GM10248 (cell line): Measurements from ENCODE around the gene TRPT1.
A peak's percentile ranks its signal among the peaks of the same experiment; 100 is the strongest.

Experiments used
- CTCF ChIA-PET: fragments of 300-600 bp; sonication (Branson Sonifier 250); formaldehyde crosslinking; extraction: SDS; loops from one replicate; lab custom pipeline; 2021; ENCODE audit warnings: antibody characterized with exemption; lab: Yijun Ruan, JAX
- POLR2A ChIA-PET: fragments of 350-650 bp; sonication (Branson Sonifier 250); formaldehyde crosslinking; extraction: SDS; loops from one replicate; lab custom pipeline; 2020; ENCODE audit warnings: antibody characterized with exemption; lab: Yijun Ruan, JAX
- DNase-seq: peaks from one replicate; pipeline ENCODE4 v3.0.0; 2012; ENCODE audit errors: extremely low spot score
- CTCF ChIP-seq: IDR thresholded peaks from 2 replicates; pipeline ENCODE4 v1.5.1; 2012; ENCODE audit warnings: mild to moderate bottlenecking, low read depth; ENCODE audit errors: extremely low read depth, missing control alignments, control extremely low read depth

The TRPT1 gene

GRCh38 chr11:64208796-64209562 is 17.0 kb downstream of the TRPT1 start:
- ChIA-PET POLR2A (interaction anchor here (2.0 to 4.7 kb wide), 2 partner anchors 24 to 60 kb away, joined by 5 to 36 read pairs; partner anchors contain the start of gene STIP1), CTCF (interaction anchor here (14.6 to 16.7 kb wide), 2 partner anchors 20 to 94 kb away, joined by 219 to 368 read pairs; partner anchors contain the start of genes CATSPERZ, DNAJC4, ESRRA and FKBP2)
- no peak for DNase-seq
- TF ChIP-seq CTCF = no peak

GRCh38 chr11:64208086-64208795 is 17.7 kb downstream of the TRPT1 start:
- CTCF ChIA-PET = interaction anchor here (1.2 to 16.7 kb wide), 3 partner anchors 21 to 95 kb away, joined by 4 to 368 read pairs (median 219); partner anchors contain the start of genes CATSPERZ, DNAJC4, ESRRA and FKBP2
- POLR2A ChIA-PET = interaction anchor here (0.6 to 4.7 kb wide), 8 partner anchors 9 to 97 kb away, joined by 4 to 36 read pairs (median 7); partner anchors contain the start of genes FKBP2, NUDT22, STIP1 and TRPT1

GRCh38 chr11:64207256-64208085 is 18.5 kb downstream of the TRPT1 start:
- DNase-seq = peak; percentile 91
- CTCF ChIA-PET = interaction anchor here (1.2 to 16.7 kb wide), 7 partner anchors 16 to 207 kb away, joined by 4 to 368 read pairs (median 24); partner anchors contain the start of genes CATSPERZ, DNAJC4, ESRRA and FKBP2
- POLR2A ChIA-PET = interaction anchor here (0.6 to 4.7 kb wide), 10 partner anchors 10 to 97 kb away, joined by 4 to 36 read pairs (median 8); partner anchors contain the start of genes FKBP2, NUDT22, STIP1 and TRPT1
- no peak for TF ChIP-seq CTCF

More at GRCh38 chr11:64208086-64208795, 17.7 kb downstream of the TRPT1 start:
- DNase-seq = no peak
- TF ChIP-seq CTCF = no peak

- DNase-seq = peak; percentile 70
- CTCF ChIA-PET = interaction anchor here (1.2 to 16.7 kb wide), 12 partner anchors 11 to 206 kb away, joined by 3 to 368 read pairs (median 24); partner anchors contain the start of genes CATSPERZ, DNAJC4, ESRRA and FKBP2
- no peak for TF ChIP-seq CTCF
- POLR2A ChIA-PET = interaction anchor here (1.6 to 4.7 kb wide), 7 partner anchors 10 to 98 kb away, joined by 8 to 36 read pairs (median 10); partner anchors contain the start of genes FKBP2, NUDT22, STIP1 and TRPT1
Observed at GRCh38 chr11:64206457-64207255, 19.3 kb downstream of the TRPT1 start, which contains the start of gene FERMT3. Gene FERMT3 (plus strand): TSS chr11:64206721. CDS start chr11:64207365, 644 bp downstream.

GRCh38 chr11:64204464-64204989 is 21.5 kb downstream of the TRPT1 start:
- ChIA-PET POLR2A (interaction anchor here (0.5 to 4.7 kb wide), 9 partner anchors 13 to 1373 kb away, joined by 3 to 36 read pairs (median 6); partner anchors contain the start of genes FKBP2, NUDT22, STIP1 and STX5), CTCF (interaction anchor here (0.6 to 16.7 kb wide), 26 partner anchors 9 to 204 kb away, joined by 3 to 368 read pairs (median 6); partner anchors contain the start of genes BAD, CATSPERZ, DNAJC4 and ESRRA)
- peak; percentile 83 for DNase-seq

More at GRCh38 chr11:64204464-64204989, 21.5 kb downstream of the TRPT1 start:
- peak; percentile 84 for TF ChIP-seq CTCF
